ENCODE results near the gene BSCL2. TPM values are rescaled to one million over a fixed set of nuclear protein-coding genes. Genes with fewer than 3 reads are reported as not detected.

BSCL2 gene
- total and polyA plus RNA-seq, 2 of the 13 experiments (the other 11 are each of a cell fraction or from before 2014, with no cell fraction given): 19.5 to 21.1 TPM

- TF ChIP-seq ZNF281 (CRISPR knock-in tag; IDR thresholded peaks at IDR 0.05; ENCODE audit: borderline replicate concordance): no peak
- no peak for TF ChIP-seq RBM22 (optimal IDR thresholded peaks at IDR 0.05; ENCODE audit: low read length)
- TF ChIP-seq ZNF333 (CRISPR knock-in tag; IDR thresholded peaks at IDR 0.05; ENCODE audit: borderline replicate concordance): no peak
- peak; percentile 80 for TF ChIP-seq ZMYM4 (CRISPR knock-in tag; IDR thresholded peaks at IDR 0.05)
- no peak for TF ChIP-seq E2F5 (CRISPR knock-in tag; conservative IDR thresholded peaks at IDR 0.05)
- TF ChIP-seq ZNF672 (CRISPR knock-in tag; IDR thresholded peaks at IDR 0.05): no peak
- TF ChIP-seq ZNF577 (CRISPR knock-in tag; IDR thresholded peaks at IDR 0.05; ENCODE audit: borderline replicate concordance, low read depth): no peak
- peak; percentile 64; the same call in 1 of the 2 replicates for TF ChIP-seq ZNF558 (CRISPR knock-in tag; IDR thresholded peaks at IDR 0.05; ENCODE audit: borderline replicate concordance)
- peak; percentile 88 for TF ChIP-seq SPEN (CRISPR knock-in tag; IDR thresholded peaks at IDR 0.05; ENCODE audit: low read depth)
- 0 out of 2 replicates have a peak, but pooled peaks have one; percentile 21 for TF ChIP-seq ZNF749 (CRISPR knock-in tag; IDR thresholded peaks at IDR 0.05; ENCODE audit: borderline replicate concordance)
- 0 out of 2 replicates have a peak, but pooled peaks have one; percentile 67 for TF ChIP-seq PRDM4 (CRISPR knock-in tag; IDR thresholded peaks at IDR 0.05; ENCODE audit: borderline replicate concordance)
- peak; percentile 78; the same call in 1 of the 2 replicates for TF ChIP-seq NFKB2 (CRISPR knock-in tag; IDR thresholded peaks at IDR 0.05; ENCODE audit: borderline replicate concordance)
- TF ChIP-seq ZNF619 (CRISPR knock-in tag; IDR thresholded peaks at IDR 0.05): no peak
- no peak for TF ChIP-seq MIER2 (CRISPR knock-in tag; IDR thresholded peaks at IDR 0.05)
- no peak for TF ChIP-seq PBX3 (CRISPR knock-in tag; IDR thresholded peaks at IDR 0.05; ENCODE audit: borderline replicate concordance)
- TF ChIP-seq KDM5B (CRISPR knock-in tag; IDR thresholded peaks at IDR 0.05; ENCODE audit: borderline replicate concordance): peak; percentile 82
- no peak for TF ChIP-seq HNF4G (IDR thresholded peaks at IDR 0.05; ENCODE audit: borderline replicate concordance, low read depth, low read length)
- TF ChIP-seq HNF4G (CRISPR knock-in tag; IDR thresholded peaks at IDR 0.05; ENCODE audit: borderline replicate concordance, low read depth): peak; percentile 45; the same call in 1 of the 2 replicates
- TF ChIP-seq SALL1 (CRISPR knock-in tag; IDR thresholded peaks at IDR 0.05): peak; percentile 86
- TF ChIP-seq PRPF4 (IDR thresholded peaks at IDR 0.05; ENCODE audit: low read depth, low read length, poor library complexity, severe bottlenecking): no peak
- no peak for TF ChIP-seq HOXA7 (CRISPR knock-in tag; IDR thresholded peaks at IDR 0.05)
These were observed 28.2 kb downstream of the BSCL2 start, which contains the start of gene UBXN1 (continued) for GRCh38 chr11:62678770-62679696.

All from HepG2 (cell line).